CD14-positive monocyte (primary cell): Measurements from ENCODE around the gene UBASH3B. TPM values are rescaled to one million over a fixed set of nuclear protein-coding genes. Genes with fewer than 3 reads are reported as not detected.

Experiments used
- DNase-seq, 3 donors: peaks; one replicate each; pipeline ENCODE4 v3.0.0-alpha.2; 2011 to 2022
- H2AFZ ChIP-seq: 2 replicates; pipeline ENCODE4 v1.6.0; 2012; ENCODE audit warnings: mild to moderate bottlenecking, low read depth, low read length, inconsistent platforms; ENCODE audit not compliant: insufficient read depth, poor library complexity, severe bottlenecking
- H3K27ac ChIP-seq, 2 donors: 1 replicate in 1 of 2; 2 replicates in 1 of 2; pipeline ENCODE4 v1.5.1; 2012 to 2013; ENCODE audit warnings: low read length in 2 of 2, control low read depth in 1 of 2, inconsistent platforms in 1 of 2, low read depth in 1 of 2, mild to moderate bottlenecking in 1 of 2
- H3K27me3 ChIP-seq, 2 donors: one replicate each; pipeline versions ENCODE4 v1.6.0 to v1.6.1; 2011 to 2013; ENCODE audit warnings: low read length in 2 of 2; ENCODE audit not compliant: control insufficient read depth in 2 of 2, insufficient read depth in 2 of 2
- H3K36me3 ChIP-seq, 2 donors: replicated peaks in 1 of 2; 1 replicate in 1 of 2; 2 replicates in 1 of 2; pipeline versions ENCODE4 v1.5.1 to v1.6.1; 2012 to 2013; ENCODE audit warnings: low read length in 2 of 2, control low read depth in 1 of 2, inconsistent platforms in 1 of 2, mild to moderate bottlenecking in 1 of 2; ENCODE audit not compliant: insufficient read depth in 2 of 2, control insufficient read depth in 1 of 2
- H3K4me1 ChIP-seq, 2 donors: 1 replicate in 1 of 2; 2 replicates in 1 of 2; pipeline versions ENCODE4 v1.5.1 to v1.6.1; 2012 to 2013; ENCODE audit warnings: low read length in 2 of 2, control low read depth in 1 of 2, inconsistent platforms in 1 of 2, mild to moderate bottlenecking in 1 of 2, moderate library complexity in 1 of 2; ENCODE audit not compliant: insufficient read depth in 2 of 2, control insufficient read depth in 1 of 2
- H3K4me2 ChIP-seq: replicated peaks from 2 replicates; pipeline ENCODE3; 2012; ENCODE audit warnings: low read length, moderate library complexity, mild to moderate bottlenecking; ENCODE audit not compliant: poor library complexity, severe bottlenecking; ENCODE audit errors: extremely low read depth
- H3K4me3 ChIP-seq, 3 experiments: fragments of 200-600 bp in 1 of 3; sonication (generic) in 1 of 3; replicated peaks in 1 of 3; 1 replicate in 2 of 3; 2 replicates in 1 of 3; pipeline ENCODE4 v1.5.1; 2011 to 2013; ENCODE audit warnings: low read length in 3 of 3, mild to moderate bottlenecking in 3 of 3, control low read depth in 2 of 3, low read depth in 2 of 3, inconsistent platforms in 1 of 3, moderate library complexity in 1 of 3
- H3K79me2 ChIP-seq: 2 replicates; pipeline ENCODE4 v1.6.0; 2012; ENCODE audit warnings: mild to moderate bottlenecking, control low read depth, inconsistent platforms, low read length, moderate library complexity; ENCODE audit not compliant: insufficient read depth
- H3K9ac ChIP-seq: 2 replicates; pipeline ENCODE4 v1.6.0; 2017; ENCODE audit warnings: low read length, mild to moderate bottlenecking; ENCODE audit not compliant: insufficient read depth, poor library complexity, severe bottlenecking
- H3K9me3 ChIP-seq, 2 donors: replicated peaks in 1 of 2; 1 replicate in 1 of 2; 2 replicates in 1 of 2; pipeline versions ENCODE4 v1.5.1 to v1.6.1; 2012 to 2013; ENCODE audit warnings: low read length in 2 of 2, control low read depth in 1 of 2; ENCODE audit not compliant: control insufficient read depth in 1 of 2, insufficient read depth in 1 of 2
- H4K20me1 ChIP-seq: 2 replicates; pipeline ENCODE4 v1.6.0; 2012; ENCODE audit warnings: mild to moderate bottlenecking, low read length, control low read depth, moderate library complexity; ENCODE audit not compliant: insufficient read depth
- H3K27ac Mint-ChIP-seq, 7 donors: one replicate each; pipeline ENCODE4 v1.8.0; 2020; ENCODE audit warnings: mild to moderate bottlenecking in 7 of 7, mixed read lengths in 7 of 7, moderate library complexity in 6 of 7, inconsistent platforms in 2 of 7
- H3K27me3 Mint-ChIP-seq, 3 donors: one replicate each; pipeline ENCODE4 v1.8.0; 2021 to 2022; ENCODE audit warnings: low read depth in 3 of 3, mild to moderate bottlenecking in 3 of 3, mixed read lengths in 3 of 3, moderate library complexity in 3 of 3, inconsistent platforms in 1 of 3
- H3K36me3 Mint-ChIP-seq, 2 donors: one replicate each; pipeline ENCODE4 v1.8.0; 2020; ENCODE audit warnings: mixed read lengths in 2 of 2, inconsistent platforms in 1 of 2, mild to moderate bottlenecking in 1 of 2
- H3K4me1 Mint-ChIP-seq: one replicate; pipeline ENCODE4 v1.8.0; 2020; ENCODE audit warnings: mild to moderate bottlenecking, mixed read lengths
- H3K4me3 Mint-ChIP-seq, 2 donors: one replicate each; pipeline ENCODE4 v1.8.0; 2020; ENCODE audit warnings: mild to moderate bottlenecking in 2 of 2, mixed read lengths in 2 of 2, moderate library complexity in 1 of 2
- H3K9me3 Mint-ChIP-seq, 7 donors: one replicate each; pipeline ENCODE4 v1.8.0; 2020 to 2022; ENCODE audit warnings: mixed read lengths in 7 of 7, mild to moderate bottlenecking in 6 of 7, moderate library complexity in 6 of 7, inconsistent platforms in 2 of 7
- CTCF ChIP-seq: fragments of 200-600 bp; IDR thresholded peaks from one replicate; pipeline ENCODE4 v1.8.0; 2022; ENCODE audit warnings: antibody characterized with exemption, mild to moderate bottlenecking
- WGBS: methylation state at CpG from one replicate; pipeline ENCODE4 v1.1.5; 2013; ENCODE audit warnings: missing lambda C conversion rate; ENCODE audit not compliant: insufficient coverage; 5-methylcytosine and 5-hydroxymethylcytosine counted together
- intact Hi-C, 2 donors: fragments of 100-400 bp; cut with micrococcal nuclease; formaldehyde crosslinking; loops; one replicate each; pipeline versions ENCODE4 v1.15.0 to v1.15.1; 2023
- polyA plus RNA-seq, 3 donors: library from polyadenylated mRNA; depleted of rRNA in 1 of 3; unstranded in 2 of 3; stranded (reverse) in 1 of 3; fragments of 300-500 nt in 2 of 3; fragments of >200 nt in 1 of 3; fragmentation: Illumina TruSeq in 2 of 3; gene quantifications; 1 replicate in 2 of 3; 2 replicates in 1 of 3; pipeline ENCODE4 v1.2.3, GENCODE V29; 2012 to 2021

UBASH3B gene
- polyA plus RNA-seq, 3 donors: 3.3 to 13.5 (median 7.1) TPM

GRCh38 chr11:122656073-122656630 is 630 bp downstream of the UBASH3B start:
- H3K79me2 ChIP-seq: peaks cover 58% of the 10 kb centered on the region
- H3K4me1 ChIP-seq: peaks cover 61 to 64% of the 10 kb centered on the region in 2 donors
- peak overlapping the region; percentile 99 for H3K4me3 Mint-ChIP-seq
- H3K27me3 ChIP-seq: no peaks in the 10 kb centered on the region
- intact Hi-C loops: loop anchor here in 1 of 2 donors (5.0 kb wide), 1 partner anchor 36 kb away; no protein-coding TSS in a partner anchor
- H3K9ac ChIP-seq: peak overlapping the region; percentile 81
- H3K4me1 Mint-ChIP-seq: peaks cover 60% of the 10 kb centered on the region
- H4K20me1 ChIP-seq: peaks cover 25% of the 10 kb centered on the region
- peaks cover 7 to 10% of the 10 kb centered on the region in 2 donors for H3K36me3 Mint-ChIP-seq
- no peak for TF ChIP-seq CTCF
- peak overlapping the region; percentile 83 to 88 for H3K27ac ChIP-seq
- H3K27me3 Mint-ChIP-seq: peaks cover 8 to 15% (median 12%) of the 10 kb centered on the region in 3 donors
- no peaks in the 10 kb centered on the region for H3K36me3 ChIP-seq
- H3K9me3 Mint-ChIP-seq: peaks cover 0 to 3% (median 0%) of the 10 kb centered on the region in 7 donors
- no peaks in the 10 kb centered on the region for H3K9me3 ChIP-seq
- H3K27ac Mint-ChIP-seq: peak overlapping the region; percentile 88 to 96 (median 94)
- H3K4me3 ChIP-seq: peak overlapping the region; percentile 86 to 90 (median 88)
- WGBS: under 1% methylated on average over 66 of the region's 66 CpGs
- DNase-seq: peak; percentile 44 to 59 (median 48)
- H3K4me2 ChIP-seq: peak overlapping the region; percentile 90
- peak overlapping the region; percentile 88 for H2AFZ ChIP-seq

GRCh38 chr11:122656631-122657101 is 1.1 kb downstream of the UBASH3B start:
- peak overlapping the region; percentile 86 to 90 (median 88) for H3K4me3 ChIP-seq
- H2AFZ ChIP-seq: peak overlapping the region; percentile 88
- peak overlapping the region; percentile 90 for H3K4me2 ChIP-seq
- no peaks in the 10 kb centered on the region for H3K27me3 ChIP-seq
- no peaks in the 10 kb centered on the region for H3K9me3 ChIP-seq
- peak overlapping the region; percentile 31 to 88 for H3K27ac ChIP-seq
- intact Hi-C loops: loop anchor here in 1 of 2 donors (5.0 kb wide), 1 partner anchor 36 kb away; no protein-coding TSS in a partner anchor
- peaks cover 30% of the 10 kb centered on the region for H4K20me1 ChIP-seq
- TF ChIP-seq CTCF: no peak
- H3K36me3 ChIP-seq: no peaks in the 10 kb centered on the region
- H3K4me3 Mint-ChIP-seq: peak overlapping the region; percentile 98 to 99
- peaks cover 5 to 12% (median 9%) of the 10 kb centered on the region in 3 donors for H3K27me3 Mint-ChIP-seq
- WGBS: 0% methylated on average over 20 of the region's 25 CpGs
- peaks cover 0 to 3% (median 0%) of the 10 kb centered on the region in 7 donors for H3K9me3 Mint-ChIP-seq
- DNase-seq: peak in 2 of 3 donors; percentile 37 to 39
- H3K4me1 ChIP-seq: peaks cover 61 to 67% of the 10 kb centered on the region in 2 donors
- peak overlapping the region; percentile 81 to 91 (median 84) for H3K27ac Mint-ChIP-seq
- H3K9ac ChIP-seq: peak overlapping the region; percentile 81
- peaks cover 62% of the 10 kb centered on the region for H3K4me1 Mint-ChIP-seq
- peaks cover 63% of the 10 kb centered on the region for H3K79me2 ChIP-seq
- peaks cover 10% of the 10 kb centered on the region in 2 donors for H3K36me3 Mint-ChIP-seq
